DMS 273 treated with DMSO at 0.1 percent for 48 hours (cell line): ENCODE measurements around the gene LUZP2.

Experiments used
- DNase-seq: peaks from one replicate; lab custom pipeline; 2025; lab: John Stamatoyannopoulos, UW

LUZP2 gene

GRCh38 chr11:24567380-24567779, 70.5 kb downstream of the LUZP2 start:
- no peak for DNase-seq

DNA sequence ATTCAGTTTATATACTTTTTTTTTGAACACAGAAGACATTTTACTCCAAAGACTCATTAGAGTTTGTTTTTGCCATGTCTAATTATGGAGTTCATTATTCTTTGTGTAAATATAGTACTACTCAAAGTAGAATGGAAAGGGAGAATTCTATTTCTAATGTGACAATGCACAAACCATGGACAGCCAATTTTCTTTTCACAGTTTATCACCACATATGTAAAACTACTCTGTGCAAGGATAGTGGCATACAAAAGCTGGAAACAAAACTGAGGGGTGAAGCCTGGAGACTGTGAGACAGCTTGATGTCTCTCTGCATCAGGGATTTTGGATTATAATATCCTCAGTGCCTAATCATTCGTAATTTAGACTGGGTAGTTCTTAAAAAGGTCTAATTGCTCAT, 75.5 kb downstream of the LUZP2 start:
- DNase-seq = no peak

DNA sequence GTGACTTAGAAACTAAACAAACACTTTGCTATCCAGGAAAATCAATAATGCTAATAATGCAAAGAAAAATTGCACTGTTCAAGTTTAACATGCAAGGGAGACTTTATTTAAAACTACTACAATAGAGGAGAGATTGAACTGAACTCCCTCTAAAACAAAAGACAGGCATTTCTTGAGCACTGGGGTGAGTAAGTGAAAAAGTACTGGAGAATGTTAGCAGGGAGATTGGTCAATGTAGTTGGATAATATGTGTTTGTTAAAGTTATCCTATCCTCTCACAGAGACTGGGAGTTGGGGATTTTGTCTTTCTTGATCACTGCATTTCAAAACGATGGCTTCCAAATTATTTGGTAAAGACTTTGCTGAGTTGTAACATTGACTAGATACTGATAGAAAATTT, 77.6 kb downstream of the LUZP2 start:
- no peak for DNase-seq

- no peak for DNase-seq
These were observed 78.5 kb downstream of the LUZP2 start for GRCh38 chr11:24575392-24575791.

GRCh38 chr11:24585192-24585591, 88.3 kb downstream of the LUZP2 start:
- no peak for DNase-seq

DNA sequence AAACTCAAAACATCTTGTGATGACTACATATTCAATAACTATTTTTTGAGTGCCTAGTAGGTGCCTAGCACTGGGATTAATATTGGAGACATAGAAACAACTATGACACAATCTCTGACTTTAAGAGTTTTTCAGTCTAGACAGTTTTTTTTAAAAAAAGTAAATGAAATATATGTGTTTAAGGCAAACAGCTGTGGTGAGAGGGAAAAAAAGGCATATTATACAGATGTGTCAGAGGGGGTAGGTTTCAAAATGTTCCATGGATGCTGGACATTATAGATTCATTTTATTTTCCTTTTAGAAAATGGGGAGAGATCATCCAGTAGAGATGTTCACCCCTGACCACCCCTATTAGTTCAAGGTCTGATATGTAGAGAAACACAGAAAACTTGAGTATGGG, 90.8 kb downstream of the LUZP2 start:
- no peak for DNase-seq

- DNase-seq = no peak
These were observed 91.2 kb downstream of the LUZP2 start for GRCh38 chr11:24588081-24588480.

GRCh38 chr11:24589064-24589463, 92.2 kb downstream of the LUZP2 start:
- no peak for DNase-seq

GRCh38 chr11:24591283-24591682, 94.4 kb downstream of the LUZP2 start:
- no peak for DNase-seq

DNA sequence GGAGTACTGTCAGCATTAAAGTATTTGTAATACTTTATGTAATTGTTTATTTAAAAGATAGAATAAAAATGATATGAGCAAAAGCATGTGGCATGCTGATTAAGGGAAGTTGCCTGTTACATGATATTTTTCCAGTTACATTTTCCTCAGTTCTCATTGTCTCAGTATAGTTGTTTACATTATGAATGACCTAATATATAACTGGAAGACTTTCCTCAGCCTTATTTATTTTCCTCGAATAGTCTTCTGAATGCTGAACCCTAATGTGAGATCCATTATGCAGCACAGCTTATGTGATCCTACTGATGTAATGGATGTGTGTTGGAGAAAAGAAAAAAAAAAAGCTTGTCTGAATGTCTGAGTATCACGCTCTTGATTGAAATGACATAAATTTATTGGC, 95.5 kb downstream of the LUZP2 start:
- DNase-seq = no peak

DNA sequence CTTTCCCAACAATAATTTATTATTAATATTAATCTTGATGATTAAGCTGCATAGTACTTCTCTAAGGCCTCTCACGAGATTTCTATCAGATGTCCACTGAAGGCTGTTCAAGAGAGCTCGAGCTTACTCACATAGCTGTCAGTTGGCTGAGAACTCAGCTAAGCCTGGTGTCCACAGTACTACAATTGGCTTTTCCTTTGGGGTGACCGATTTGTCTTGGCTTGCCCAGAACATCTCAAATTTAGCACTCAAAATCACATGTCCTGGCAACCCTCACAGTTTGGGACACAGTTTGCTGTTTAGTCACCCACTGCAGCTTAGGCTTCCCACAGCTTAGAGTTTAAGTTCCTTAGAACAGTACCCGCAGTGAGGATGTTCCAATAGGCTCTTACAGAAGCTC, 96.5 kb downstream of the LUZP2 start:
- DNase-seq = no peak

- DNase-seq = no peak
These were observed 97.5 kb downstream of the LUZP2 start for GRCh38 chr11:24594401-24594800.

DNA sequence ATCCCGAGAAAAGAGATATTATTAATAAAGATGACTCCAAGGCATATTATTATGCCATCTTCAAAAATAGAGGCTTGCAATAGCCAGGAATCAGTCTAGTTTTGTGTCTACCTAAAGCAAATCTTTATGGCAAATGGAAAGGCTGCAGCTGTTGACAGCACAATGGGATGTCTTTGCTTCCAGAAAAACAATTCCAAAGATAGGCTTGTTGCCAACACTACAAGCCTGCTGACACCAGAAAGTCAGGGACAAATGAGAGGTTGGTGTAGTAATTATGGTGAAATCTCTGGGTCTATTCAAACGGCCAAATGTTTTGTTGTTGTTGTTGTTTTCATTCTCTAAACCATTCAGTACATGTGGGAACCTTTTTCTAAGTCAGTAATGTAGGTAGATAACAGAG, 101.8 kb downstream of the LUZP2 start:
- no peak for DNase-seq

GRCh38 chr11:24609192-24610119, 112.6 kb downstream of the LUZP2 start:
- DNase-seq = no peak

- no peak for DNase-seq
These were observed 118.8 kb downstream of the LUZP2 start for GRCh38 chr11:24615451-24616160.

DNA sequence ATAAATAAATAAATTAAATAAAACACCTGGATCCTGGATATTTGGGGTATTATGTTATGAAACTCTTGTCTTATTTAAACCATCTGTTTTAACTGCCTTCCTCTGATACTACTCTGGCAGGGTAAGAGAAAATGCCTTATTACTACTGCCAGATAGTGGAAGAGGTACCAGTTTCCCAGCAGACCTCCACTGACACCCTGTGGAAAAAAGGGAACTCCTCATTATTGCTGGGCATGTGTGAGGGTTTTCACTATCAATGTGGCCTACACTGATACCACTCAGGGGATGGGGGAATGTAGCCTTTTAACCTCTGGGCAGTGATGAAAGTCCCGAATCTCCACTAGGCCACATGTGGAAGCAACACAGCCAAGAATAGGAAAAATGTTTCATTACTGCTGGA, 121.0 kb downstream of the LUZP2 start:
- no peak for DNase-seq

DNA sequence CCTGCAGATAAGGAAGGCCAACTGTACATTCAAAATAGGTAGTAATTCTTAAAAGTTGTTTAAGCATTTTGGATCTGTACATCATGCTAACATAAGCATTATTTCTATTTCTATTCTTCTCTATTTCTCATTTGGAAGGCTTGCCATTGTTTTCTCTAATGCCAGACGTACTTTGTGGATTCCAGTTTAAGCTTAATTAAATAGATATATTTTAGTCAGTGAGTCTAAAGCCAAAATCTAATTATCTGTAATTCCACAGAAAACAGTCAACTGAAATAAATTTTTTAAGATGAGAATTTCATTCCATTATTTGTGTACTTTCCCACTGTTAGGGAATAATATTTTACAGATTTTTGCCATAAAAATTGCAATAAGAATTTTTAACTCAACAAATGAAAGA, 123.0 kb downstream of the LUZP2 start:
- DNase-seq = no peak

DNA sequence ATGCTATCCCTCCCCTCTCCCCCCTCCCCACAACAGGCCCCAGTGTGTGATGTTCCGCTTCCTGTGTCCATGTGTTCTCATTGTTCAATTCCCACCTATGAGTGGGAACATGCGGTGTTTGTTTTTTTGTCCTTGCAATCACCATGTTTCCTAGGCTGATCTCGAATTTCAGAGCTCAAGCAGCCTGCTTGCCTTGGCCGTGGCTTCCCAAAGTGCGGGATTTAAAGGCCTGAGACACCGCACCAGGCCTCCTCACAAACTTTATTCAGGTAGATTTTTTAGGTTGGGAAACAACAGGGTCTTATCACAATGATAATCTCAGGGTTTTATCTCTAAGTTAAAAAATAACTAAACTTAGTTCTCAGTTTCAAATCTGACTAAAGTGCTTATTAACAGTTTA, 125.4 kb downstream of the LUZP2 start:
- DNase-seq = no peak

GRCh38 chr11:24623121-24623520, 126.3 kb downstream of the LUZP2 start:
- DNase-seq = no peak

- DNase-seq = no peak
These were observed 127.6 kb downstream of the LUZP2 start for GRCh38 chr11:24624432-24624831.

- DNase-seq = no peak
These were observed 129.1 kb downstream of the LUZP2 start for GRCh38 chr11:24625975-24626374.

GRCh38 chr11:24628224-24628776, 131.4 kb downstream of the LUZP2 start:
- DNase-seq = no peak

GRCh38 chr11:24634606-24635160, 137.8 kb downstream of the LUZP2 start:
- no peak for DNase-seq
